Measurements from ENCODE around the gene DOK4.
"Not testable (repeated sequence)": the region's sequence is repeated elsewhere in the genome, so short reads cannot be mapped to it uniquely, and the experiment has no call there.

Gene DOK4

DNA sequence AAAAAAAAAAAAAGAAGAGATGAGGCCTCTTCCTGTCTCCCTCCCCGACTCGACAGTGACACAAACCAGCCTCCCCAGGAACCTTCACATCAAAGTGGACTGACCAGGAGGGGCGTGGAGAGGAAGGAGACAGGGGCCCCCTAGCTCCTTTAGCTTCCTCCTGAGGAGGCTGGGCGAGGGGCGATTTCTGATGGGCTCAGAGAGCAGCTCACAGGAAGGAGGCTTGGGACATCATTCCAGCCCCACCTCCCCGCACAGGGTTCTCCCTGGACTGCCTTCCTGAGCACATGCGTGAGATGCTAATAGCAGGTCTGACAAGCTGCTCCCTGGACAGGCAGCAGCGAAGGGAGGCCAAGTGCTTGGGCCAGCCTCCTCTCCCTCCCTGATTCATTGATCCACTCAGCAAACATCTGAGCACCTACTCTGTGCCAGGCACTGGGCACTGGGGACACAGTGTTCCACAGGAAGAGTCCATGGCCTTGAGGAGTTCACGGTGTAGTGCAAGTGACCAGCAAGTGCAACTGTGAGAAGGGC is 14.4 kb upstream of the DOK4 start:
- no peak for DNase-seq

DNA sequence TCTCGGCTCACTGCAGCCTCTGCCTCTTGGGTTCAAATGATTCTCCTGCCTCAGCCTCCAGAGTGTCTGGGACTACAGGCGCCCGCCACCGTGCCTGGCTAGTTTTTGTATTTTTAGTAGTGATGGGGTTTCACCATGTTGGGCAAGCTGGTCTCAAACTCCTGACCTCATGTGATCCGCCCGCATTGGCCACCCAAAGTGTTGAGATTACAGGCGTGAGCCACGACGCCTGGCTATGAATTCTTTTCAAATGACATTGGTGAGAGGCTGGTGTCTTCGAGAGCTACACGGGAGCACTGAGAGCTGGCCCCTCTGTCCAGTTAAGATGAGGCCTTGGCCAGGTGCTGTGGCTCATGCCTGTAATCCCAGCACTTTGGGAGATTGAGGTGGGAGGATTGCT is 13.6 kb upstream of the DOK4 start:
- not testable (repeated sequence) for DNase-seq

DNA sequence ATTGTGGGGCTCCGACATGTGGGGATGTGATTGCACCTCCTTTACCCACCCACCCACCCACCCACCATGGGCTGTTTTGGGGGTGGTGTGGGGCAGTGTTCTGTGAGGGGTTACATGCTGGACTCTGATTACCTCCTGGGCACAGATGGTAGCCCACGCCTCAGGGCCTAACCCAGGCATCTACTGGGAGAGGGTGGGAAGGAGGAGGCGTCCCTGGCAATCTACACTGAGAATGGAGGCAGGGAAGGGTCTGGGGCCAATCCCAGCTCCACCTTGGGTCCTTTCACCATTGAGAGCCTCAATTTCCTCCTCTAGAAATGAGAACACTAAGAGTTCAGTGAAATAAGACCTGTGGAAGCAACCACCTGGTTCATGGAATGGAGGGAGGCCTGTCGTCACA is 11.7 kb upstream of the DOK4 start:
- no peak for DNase-seq

DNA sequence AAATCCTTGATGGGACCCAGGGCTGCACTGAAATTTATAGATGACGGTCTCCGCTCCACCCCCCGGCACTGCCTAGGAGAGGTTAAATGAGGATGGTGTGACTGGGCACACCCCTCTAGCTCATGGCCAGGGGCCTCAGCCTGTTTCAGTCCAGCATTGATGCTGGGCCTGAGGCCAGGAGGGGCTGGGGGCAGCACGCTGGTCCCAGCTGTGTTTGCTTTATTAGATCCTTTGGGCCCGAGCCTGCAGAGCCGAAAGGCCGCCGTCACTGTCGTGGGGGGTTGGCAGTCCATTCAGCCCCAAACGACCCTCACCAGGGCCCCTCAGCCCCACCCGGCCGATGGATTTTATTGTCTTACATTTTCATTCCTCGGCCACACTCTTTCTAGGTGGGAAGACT is 10.8 kb upstream of the DOK4 start:
- no peak for DNase-seq

DNA sequence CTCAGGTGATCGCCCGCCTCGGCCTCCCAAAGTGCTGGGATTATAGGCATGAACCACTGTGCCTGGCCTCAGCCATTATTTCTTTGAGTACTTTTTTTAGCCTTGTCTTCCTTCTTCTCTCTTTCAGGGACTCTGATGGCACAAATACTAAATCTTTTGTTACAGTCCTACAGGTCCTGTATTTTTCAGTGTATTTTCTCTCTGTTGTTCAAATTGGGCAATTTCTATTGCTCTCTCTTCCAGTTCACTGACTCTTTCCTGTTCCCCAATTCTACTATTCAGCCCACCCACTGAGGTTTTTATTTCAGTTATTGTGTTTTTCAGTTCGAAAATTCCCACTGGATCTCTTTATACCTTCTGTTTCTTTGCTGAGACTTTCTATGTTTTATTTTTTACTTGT is 7.5 kb upstream of the DOK4 start:
- no peak for DNase-seq

DNA sequence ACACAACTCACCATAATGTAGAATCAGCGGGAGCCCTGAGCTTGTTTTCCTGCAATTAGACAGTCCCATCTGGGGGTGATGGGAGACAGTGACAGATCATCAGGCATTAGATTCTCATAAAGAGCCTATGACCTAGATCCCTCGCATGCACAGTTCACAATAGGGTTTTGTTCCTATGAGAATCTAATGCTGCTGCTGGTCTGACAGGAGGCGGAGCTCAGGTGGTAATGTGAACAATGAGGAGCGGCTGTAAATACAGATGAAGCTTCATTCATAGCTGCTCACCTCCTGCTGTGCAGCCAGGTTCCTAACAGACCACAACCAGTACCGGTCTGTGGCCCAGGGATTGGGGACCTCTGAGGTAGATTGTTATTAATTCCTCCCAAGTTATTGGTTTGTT is 2.9 kb upstream of the DOK4 start:
- no peak for DNase-seq

DNA sequence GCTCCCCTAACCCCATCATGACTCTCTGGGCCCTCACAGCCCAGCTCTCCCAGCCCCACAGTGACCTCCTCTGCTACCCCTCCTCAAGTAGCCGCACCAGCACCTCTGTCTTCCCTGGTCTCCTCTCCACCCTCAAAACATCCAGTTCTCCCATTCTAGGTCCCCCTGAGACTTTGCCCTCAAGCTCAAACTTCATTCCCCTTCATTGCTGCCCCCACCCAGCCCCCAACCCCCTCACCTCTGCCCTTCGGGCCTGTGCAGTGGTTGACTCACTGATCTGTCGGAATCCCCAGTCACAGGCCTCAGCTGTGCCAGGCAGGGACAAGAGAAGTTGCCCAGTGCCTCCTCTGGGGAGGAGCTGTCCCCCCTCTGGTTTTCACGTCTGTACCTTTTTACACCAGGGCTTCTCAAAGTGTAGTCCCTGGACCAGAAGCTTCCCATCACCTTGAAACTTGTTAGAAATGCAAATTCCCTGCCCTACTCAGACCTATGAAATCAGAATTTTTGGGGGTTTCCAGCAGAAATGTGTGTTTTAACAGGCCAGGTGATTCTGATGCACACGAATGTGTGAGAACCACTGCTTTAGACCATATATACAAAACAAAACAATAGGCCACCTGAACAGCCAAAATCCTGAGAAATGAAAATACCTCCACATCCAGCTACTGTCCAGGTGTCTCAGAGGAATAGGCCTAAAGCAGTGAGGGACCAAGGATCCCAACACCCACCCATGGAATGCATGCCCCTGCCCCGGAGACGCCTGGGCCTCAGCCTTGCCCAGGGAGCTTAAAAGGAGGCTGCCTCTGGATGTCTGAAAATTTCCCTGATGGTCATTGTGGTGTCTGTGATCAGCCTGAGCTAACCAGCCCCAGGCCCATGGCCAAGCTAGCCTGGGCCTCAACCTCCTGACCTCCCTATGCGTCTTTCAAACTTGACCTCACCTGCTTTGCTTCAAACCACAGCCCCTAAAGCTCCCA is 853 bp upstream of the DOK4 start:
- DNase-seq = no peak

DNA sequence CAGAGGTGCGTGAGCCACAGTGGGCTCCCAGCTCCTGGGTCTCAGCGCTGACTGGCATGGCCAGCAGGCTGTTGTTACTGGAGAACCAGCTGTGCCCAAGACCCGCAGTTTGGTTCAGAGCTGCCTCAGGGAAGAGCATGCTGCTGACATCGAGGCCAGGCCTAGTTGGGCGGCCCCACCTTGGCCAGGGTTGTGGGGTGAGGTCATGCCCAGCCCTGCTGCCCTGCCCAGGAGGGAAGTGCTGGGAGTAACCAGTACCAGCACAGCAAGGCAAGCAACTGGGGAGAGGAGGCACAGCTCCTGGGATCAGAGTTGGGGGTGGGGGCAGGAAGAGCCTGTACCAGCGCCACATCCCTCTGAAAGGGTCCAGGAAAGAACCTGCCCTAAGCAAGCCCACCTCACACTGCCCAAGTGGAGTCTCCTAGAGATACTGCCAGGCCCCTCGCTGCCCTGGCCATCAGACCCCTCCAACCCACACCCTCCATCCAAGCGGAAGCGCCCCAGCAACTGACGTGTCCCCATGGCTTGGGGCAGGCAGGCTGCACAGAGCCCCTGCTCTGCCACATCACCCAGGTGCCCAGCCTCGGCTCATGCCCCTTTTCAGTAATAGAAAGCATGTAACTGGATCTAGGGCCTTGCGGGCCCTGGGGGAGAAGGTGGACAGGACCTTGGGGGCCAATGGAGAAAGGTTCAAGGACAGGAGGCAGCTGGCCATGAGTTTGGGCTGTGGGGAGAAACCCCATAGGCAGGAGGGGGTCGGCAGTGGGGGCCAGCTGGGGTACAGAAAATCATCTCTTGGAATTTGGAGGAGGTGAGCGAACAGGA is 990 bp downstream of the DOK4 start:
- no peak for DNase-seq

DNA sequence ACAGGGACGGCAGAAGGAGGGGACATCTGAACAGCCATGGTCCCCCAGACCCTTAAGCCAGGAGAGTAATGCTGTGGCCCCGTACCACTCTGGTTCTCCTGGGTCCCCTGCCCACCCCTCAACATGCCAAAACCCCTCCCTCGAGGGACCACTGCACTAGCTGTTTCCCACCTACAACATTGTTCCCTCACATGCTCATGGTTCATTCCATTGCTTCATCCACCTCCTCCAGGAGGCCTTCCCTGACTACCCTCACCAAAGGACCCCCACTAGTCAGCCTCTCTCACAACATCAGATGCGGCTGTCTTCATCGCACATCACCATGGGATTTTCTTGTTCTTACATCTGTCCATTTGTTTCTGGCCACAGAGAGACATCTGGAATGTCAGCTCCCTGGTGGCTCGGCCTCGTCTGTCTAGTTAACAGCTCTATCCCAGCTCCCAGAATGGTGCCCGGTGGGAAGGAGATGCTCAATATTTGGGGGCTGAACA is 1.7 kb downstream of the DOK4 start:
- DNase-seq = no peak

DNA sequence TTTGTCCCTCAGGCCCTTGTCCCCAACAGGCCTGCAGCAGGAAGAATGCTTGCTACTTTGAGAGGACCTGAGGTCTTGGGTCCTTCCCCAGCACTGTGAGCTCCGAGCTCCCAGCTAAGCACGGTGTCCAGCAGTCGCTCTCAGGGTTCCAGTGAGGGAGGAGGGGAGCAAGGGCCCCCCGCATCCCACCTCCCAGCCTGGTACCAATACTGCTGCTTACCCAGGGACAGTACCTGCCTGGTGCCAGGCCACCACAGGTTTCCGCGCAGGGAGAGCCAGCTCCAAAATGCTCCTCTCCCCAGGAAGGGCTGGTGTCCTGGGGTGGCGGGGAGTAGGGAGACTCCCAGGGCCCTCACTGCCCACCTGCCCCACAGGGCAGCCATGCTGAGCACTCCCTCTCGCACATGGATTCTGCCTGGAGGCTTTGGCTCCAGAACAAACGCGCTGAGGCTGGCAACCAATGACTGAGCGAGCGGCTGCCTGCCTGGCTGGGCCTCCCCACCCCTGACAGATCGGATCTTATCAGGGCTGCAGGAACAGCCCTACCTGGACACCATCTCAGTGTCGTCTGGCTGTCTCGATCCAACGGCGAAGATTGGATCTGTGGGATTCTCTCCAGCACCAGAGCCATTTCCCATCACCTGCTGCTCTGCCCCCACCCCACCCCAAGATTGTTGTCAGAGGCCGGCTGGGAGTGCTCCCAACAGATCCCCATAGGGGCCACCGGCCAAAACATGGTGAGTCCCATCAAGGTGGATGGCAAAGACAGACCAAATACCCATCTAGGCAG is 2.4 kb downstream of the DOK4 start:
- DNase-seq = no peak

DNA sequence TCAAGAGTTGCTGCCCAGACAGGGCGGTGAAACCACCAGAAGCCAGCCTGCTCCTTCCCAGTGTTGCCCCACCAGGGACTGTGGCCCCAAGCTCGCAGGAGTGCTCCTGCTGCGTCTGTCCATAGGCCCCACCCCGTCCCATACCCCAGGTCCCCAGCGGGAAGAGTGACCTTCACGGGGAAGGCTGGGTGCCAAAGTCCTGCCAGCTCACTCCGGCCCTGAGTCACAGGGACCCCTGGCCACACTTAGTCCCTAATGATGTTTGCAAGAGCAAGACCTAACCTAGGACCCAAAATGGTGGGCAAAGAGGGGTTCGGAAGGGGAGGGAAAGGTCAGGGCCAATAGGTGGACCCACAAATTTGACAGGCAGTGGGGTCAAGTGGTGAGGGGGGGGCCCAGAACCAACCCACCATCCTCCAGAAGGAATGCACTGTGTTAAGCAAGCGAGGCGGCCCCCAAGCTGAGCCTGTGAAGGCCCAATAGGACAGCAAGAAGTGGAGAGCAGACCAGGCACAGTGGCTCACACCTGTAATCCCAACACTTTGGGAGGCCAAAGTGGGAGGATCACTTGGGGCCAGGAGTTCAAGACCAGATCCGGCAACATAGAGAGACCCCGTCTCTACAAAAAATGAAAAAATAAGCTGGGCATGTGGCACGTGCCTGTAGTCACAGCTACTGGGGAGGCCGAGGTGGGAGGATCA is 3.3 kb downstream of the DOK4 start:
- no peak for DNase-seq

DNA sequence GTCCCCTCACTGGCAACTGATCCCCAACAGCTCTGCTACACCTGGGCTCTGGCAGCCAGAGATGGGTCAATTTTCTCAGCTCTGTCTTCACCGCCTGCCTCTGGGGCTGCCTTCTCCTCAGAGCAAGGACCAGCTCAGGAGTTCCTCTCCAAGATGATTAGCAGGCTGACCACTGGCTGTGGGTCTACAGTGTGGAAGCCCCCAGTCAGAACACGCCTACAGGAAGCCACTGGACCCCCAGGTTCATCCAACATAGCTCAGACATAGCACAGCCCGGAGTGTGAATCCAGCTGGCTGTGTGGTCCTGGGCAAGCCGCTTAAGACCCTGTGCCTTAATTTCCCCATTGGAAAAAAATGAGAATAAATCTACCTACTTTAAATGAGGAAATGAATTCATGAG is 4.9 kb downstream of the DOK4 start:
- no peak for DNase-seq

DNA sequence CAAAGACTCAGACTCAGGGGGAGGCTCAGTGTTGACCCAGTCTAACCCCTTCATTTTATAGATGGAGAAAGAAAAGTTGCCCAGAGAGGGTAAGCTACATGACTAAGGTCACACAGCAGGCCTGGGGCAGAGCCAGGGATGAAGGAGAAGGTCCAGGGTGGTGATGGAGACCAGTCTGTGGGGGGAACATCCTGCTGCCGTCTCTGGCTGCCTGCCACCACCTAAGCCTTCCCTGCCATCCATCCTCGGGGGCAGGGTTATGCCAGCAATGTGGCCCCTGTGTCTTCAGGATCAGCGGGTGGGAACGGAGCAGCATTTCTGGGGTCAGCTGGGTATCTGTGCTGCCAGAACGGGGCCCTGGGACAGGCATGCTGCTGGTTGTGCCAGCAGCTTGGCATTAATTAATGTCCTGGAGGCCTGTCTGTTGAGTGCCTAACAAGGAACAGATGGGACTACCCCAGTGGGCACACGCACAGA is 5.5 kb downstream of the DOK4 start:
- no peak for DNase-seq

DNA sequence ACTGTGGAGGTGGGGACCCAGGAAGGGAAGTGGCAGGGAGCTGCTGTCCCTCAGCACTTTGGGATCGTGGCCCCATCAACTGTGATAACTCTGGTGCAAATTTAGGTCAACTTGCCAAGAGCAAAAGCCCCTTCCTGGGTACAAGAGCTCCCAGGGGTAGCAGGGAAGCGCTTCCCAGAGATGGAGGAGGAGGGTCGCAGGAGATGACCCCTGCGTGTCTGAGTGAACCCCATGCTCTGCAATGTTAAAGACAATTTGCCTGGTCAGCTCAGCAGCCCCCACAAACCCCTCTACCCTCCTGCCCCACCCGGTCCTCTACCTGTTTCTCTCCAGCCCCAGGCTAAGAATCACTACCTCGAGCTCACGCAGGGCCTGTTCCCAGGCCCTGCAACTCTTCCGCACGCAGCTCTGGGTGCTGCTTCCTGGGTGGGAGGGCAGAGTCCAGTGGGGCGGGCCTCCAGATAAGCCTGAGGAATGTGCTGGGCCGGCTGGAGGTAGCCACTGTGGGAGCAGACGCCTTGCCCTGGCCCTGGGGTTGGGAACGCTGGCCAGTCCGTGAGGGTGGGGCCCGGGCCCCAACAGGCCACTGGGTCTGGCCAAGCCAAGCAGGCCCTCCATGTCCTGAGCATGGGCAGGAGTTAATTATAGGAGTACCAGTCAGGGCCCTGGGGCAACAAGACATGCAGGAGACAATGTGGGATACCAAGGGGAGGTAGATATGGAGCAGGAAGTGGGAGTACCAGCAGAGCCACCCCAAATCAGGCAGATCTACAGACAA is 6.1 kb downstream of the DOK4 start:
- no peak for DNase-seq

DNA sequence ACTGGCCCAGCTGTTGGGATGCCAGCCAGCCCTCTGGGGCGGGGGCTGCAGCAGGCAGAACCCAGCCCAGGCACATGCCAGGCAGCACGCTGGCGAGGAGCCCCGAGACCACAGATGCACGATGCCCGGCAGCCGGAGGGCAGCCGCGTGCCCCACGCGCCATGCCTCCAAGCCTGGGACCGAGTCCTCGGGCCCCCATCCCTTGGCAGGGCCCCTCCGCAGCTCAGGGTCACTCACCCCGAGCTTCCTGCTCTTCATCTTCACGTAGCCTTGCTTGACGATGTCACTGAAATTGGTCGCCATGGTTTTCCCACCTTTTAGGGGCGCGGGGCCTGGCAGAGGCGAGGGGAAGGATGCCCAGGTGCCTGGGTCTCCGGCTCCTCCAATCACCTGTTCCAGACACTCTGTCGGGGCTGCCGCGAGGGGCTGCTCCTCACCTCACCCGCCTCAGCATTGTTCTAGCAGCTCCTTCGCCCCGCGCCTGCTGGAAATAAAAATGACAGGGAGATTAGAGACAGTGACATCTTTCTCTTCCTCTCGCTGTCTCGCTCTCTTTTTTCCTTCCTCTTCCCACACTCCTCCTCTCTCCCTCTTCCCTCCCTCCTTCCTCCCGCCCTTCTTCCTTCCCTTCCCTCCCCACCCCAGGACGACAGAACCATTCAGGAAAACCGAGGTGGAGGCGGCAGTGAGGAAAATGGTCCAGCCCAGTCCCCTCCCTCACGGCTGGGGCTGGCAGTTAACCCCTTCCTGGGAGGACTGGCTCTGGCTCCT is 6.9 kb downstream of the DOK4 start:
- no peak for DNase-seq

DNA sequence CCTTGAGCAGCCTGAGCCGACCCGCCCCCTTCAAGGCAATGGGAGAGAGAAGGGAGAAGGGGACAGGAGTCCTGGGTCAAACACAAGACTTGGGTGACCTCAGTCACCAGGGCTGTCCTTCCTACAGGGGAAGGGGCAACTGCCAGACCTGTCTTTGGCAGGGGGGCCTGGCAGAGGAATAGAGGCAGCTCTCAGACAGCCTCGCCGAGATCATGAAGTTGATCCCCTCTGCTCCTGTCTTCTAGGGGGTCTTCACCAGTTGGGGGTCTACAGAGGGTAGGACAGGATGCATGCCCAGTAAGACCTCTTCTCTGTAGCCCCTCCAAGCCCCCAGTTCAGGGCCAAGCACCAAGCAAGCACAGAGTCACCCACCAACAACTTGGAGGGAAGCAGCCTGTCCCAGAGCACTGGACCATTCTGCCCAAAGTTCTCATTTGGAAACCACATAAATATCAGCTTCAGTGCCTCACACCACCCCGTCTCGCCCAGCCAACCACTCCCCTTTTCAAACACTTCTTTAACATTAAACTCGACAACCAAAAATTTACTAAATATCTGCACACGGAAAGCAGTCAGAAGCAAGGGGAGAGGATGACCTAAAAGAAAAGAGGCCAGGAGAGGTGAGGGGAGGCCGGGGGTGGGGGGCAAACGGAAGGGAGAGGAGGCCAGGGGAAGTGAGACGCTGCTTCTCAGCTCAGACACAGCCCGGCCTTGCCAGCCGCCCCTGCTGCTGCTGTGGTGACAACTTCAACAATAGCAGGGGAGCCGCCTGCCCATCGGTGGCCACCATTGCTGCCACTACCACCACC is 7.7 kb downstream of the DOK4 start:
- DNase-seq = no peak

DNA sequence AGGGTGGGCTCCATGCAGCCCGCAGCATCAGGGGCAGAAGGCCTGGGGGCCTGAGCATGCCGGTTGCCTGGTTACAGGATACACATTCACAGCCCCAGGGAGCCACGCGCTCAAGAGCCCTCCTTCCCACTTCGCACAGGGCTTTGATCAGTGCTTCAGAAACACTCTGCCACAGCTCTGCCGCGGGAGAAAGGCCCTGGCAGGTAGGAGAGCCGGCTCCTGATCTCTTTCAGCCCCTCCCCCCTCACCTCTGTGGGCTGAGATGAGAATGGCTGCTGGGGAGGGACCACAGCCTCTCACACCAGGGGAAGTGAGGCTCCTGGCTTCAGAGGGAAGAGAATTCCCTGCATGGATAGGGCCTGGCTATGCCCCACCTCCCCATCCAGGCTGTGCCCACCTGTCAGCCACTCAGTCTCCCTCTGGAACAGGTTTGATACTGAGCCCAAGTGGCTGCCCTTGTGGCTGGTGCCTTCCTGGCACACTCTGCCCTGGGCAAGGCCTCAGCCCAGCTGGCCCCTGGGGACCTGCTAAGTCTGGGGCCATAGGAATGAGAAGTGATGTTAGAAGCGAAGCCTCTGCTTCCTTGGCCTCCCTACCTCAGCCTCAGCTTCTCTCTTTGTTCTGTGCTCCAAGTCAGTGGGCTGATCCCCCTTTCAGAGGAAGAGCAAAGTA is 8.6 kb downstream of the DOK4 start:
- no peak for DNase-seq

DNA sequence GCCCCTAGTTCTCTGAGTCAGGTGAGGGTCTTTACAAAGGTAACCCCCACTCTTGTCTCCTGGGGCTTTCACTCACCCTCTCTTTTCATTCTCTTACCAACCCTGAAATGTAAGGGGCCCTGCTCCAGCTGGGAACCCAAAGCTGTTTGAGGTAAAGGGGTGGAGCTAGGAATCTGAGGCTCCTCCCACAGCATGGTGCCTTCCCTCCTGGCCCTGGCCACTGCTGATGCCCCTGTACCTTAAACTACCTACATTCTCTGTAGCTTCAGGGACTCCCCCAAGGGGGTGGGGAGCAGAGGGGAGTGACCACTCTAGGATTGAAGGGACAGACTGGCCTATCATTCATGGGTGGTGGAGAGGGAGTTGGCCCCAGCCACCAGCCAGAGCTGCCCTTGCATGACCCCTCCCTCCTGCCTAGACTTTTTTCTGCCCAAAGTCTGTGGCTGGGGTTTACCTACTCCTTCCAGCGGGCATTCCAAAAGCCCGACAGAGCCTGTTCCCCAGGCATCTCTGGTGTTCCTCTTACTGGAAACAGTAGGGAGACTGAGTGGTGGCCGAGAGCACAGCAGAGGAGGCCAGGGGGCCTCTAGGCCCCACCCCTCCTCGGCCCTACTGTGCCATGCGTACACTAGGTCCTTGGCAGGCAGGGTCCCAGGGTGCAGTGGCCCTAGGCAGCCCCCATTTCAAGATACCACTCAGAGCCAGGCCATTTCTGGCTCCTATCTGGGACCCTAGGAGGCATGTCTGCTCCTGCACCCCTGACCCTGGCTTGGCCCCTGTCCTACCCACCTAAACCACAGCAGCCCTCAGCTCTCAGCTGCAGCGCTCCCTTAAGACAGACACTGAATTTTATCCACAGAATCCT is 9.5 kb downstream of the DOK4 start:
- no peak for DNase-seq

All from activated CD4-positive, alpha-beta T cell treated with anti-CD3 and anti-CD28 coated beads, Interleukin-10, Interleukin-2, amounts not matched to agents 100 ng/mL and 50 ng/mL, durations not matched to agents 16 hours and 8 hours (primary cell).